H9 (cell line): ENCODE measurements around the gene ARL2BP. TPM values are rescaled to one million over a fixed set of nuclear protein-coding genes. Genes with fewer than 3 reads are reported as not detected.

Source experiments
- DNase-seq: peaks from one replicate; pipeline ENCODE4 v3.0.0-alpha.2; 2017
- H2AFZ ChIP-seq: one replicate; pipeline ENCODE4 v1.6.1; 2013; ENCODE audit warnings: mild to moderate bottlenecking, low read length, control low read depth, moderate library complexity
- H2AK5ac ChIP-seq: 2 replicates; pipeline ENCODE4 v1.6.1; 2013; ENCODE audit warnings: low read length, control low read depth, mixed read lengths; ENCODE audit not compliant: insufficient read length
- H2BK120ac ChIP-seq: one replicate; pipeline ENCODE4 v1.6.1; 2013; ENCODE audit warnings: low read depth, mild to moderate bottlenecking, low read length, control low read depth, inconsistent platforms; ENCODE audit not compliant: poor library complexity, severe bottlenecking
- H2BK12ac ChIP-seq: 2 replicates; pipeline ENCODE4 v1.6.1; 2013; ENCODE audit warnings: low read length, control low read depth, mixed read lengths, low read depth; ENCODE audit not compliant: insufficient read length
- H2BK15ac ChIP-seq: 2 replicates; pipeline ENCODE4 v1.6.1; 2013; ENCODE audit warnings: low read depth, low read length, control low read depth
- H2BK20ac ChIP-seq: one replicate; pipeline ENCODE4 v1.6.1; 2013; ENCODE audit warnings: low read depth, mild to moderate bottlenecking, low read length, control low read depth, inconsistent platforms; ENCODE audit not compliant: poor library complexity, severe bottlenecking
- H2BK5ac ChIP-seq: 2 replicates; pipeline ENCODE4 v1.6.1; 2013; ENCODE audit warnings: low read length, control low read depth, mixed read lengths; ENCODE audit not compliant: insufficient read length
- H3K14ac ChIP-seq: 2 replicates; pipeline ENCODE4 v1.6.1; 2013; ENCODE audit warnings: low read length, control low read depth; ENCODE audit not compliant: insufficient read depth
- H3K18ac ChIP-seq: 2 replicates; pipeline ENCODE4 v1.6.1; 2013; ENCODE audit warnings: low read depth, mild to moderate bottlenecking, mixed read lengths, low read length, control low read depth; ENCODE audit not compliant: insufficient read length
- H3K23ac ChIP-seq: 2 replicates; pipeline ENCODE4 v1.6.1; 2013; ENCODE audit warnings: low read length, control low read depth, mixed read lengths, low read depth; ENCODE audit not compliant: insufficient read length
- H3K23me2 ChIP-seq: 2 replicates; pipeline ENCODE4 v1.6.1; 2013; ENCODE audit warnings: low read depth, mild to moderate bottlenecking, mixed read lengths, low read length, control low read depth; ENCODE audit not compliant: insufficient read length, poor library complexity, severe bottlenecking
- H3K27ac ChIP-seq: 2 replicates; pipeline ENCODE4 v1.5.1; 2013; ENCODE audit warnings: low read length, control low read depth, mixed read lengths, low read depth; ENCODE audit not compliant: insufficient read length
- H3K27me3 ChIP-seq: 2 replicates; pipeline ENCODE4 v1.6.1; 2013; ENCODE audit warnings: low read length, control low read depth, inconsistent platforms; ENCODE audit not compliant: insufficient read depth
- H3K4ac ChIP-seq: 2 replicates; pipeline ENCODE4 v1.6.1; 2013; ENCODE audit warnings: low read depth, mild to moderate bottlenecking, control low read depth, inconsistent platforms, low read length, moderate library complexity
- H3K4me1 ChIP-seq: 2 replicates; pipeline ENCODE4 v1.6.1; 2013; ENCODE audit warnings: low read length, control low read depth, inconsistent platforms; ENCODE audit not compliant: insufficient read depth
- H3K4me2 ChIP-seq: 2 replicates; pipeline ENCODE4 v1.6.1; 2013; ENCODE audit warnings: low read length, control low read depth, mixed read lengths; ENCODE audit not compliant: insufficient read length, insufficient read depth
- H3K56ac ChIP-seq: 2 replicates; pipeline ENCODE4 v1.6.1; 2013; ENCODE audit warnings: low read depth, mild to moderate bottlenecking, mixed read lengths, low read length, control low read depth; ENCODE audit not compliant: insufficient read length
- H3K79me1 ChIP-seq: 2 replicates; pipeline ENCODE4 v1.6.1; 2013; ENCODE audit warnings: low read depth, mild to moderate bottlenecking, moderate library complexity, low read length, control low read depth, inconsistent platforms; ENCODE audit not compliant: insufficient read depth, poor library complexity, severe bottlenecking
- H3K79me2 ChIP-seq: 2 replicates; pipeline ENCODE4 v1.6.1; 2013; ENCODE audit warnings: low read length, control low read depth, inconsistent platforms; ENCODE audit not compliant: insufficient read depth
- H3K9ac ChIP-seq: 2 replicates; pipeline ENCODE4 v1.6.1; 2013; ENCODE audit warnings: low read length, control low read depth, mixed read lengths; ENCODE audit not compliant: insufficient read length; ENCODE audit errors: extremely low read depth
- H3K9me3 ChIP-seq: one replicate; pipeline ENCODE4 v1.6.1; 2013; ENCODE audit warnings: low read depth, low read length, inconsistent platforms; ENCODE audit not compliant: control insufficient read depth
- H3T11ph ChIP-seq: one replicate; pipeline ENCODE4 v1.6.1; 2013; ENCODE audit warnings: mild to moderate bottlenecking, low read length, control low read depth, inconsistent platforms
- H4K20me1 ChIP-seq: one replicate; pipeline ENCODE4 v1.6.1; 2013; ENCODE audit not compliant: control insufficient read depth, insufficient read length, insufficient read depth
- H4K5ac ChIP-seq: 2 replicates; pipeline ENCODE4 v1.6.1; 2013; ENCODE audit warnings: low read depth, mild to moderate bottlenecking, mixed read lengths, low read length, control low read depth; ENCODE audit not compliant: insufficient read length
- H4K8ac ChIP-seq: replicated peaks from 2 replicates; pipeline ENCODE4 v1.6.1; 2013; ENCODE audit warnings: low read length, control low read depth, mixed read lengths, low read depth; ENCODE audit not compliant: insufficient read length
- H4K91ac ChIP-seq: 2 replicates; pipeline ENCODE4 v1.6.1; 2013; ENCODE audit warnings: low read depth, mild to moderate bottlenecking, moderate library complexity, mixed read lengths, low read length, control low read depth; ENCODE audit not compliant: insufficient read length
- H3K27ac Mint-ChIP-seq, 3 experiments: 2 replicates in 2 of 3; 3 replicates in 1 of 3; pipeline ENCODE4 v1.8.0; 2020 to 2021; ENCODE audit warnings: mixed read lengths in 3 of 3, mild to moderate bottlenecking in 1 of 3, moderate library complexity in 1 of 3
- H3K27me3 Mint-ChIP-seq: 2 replicates; pipeline ENCODE4 v1.8.0; 2021; ENCODE audit warnings: low read depth, mild to moderate bottlenecking, moderate library complexity, mixed read lengths
- H3K36me3 Mint-ChIP-seq, 3 experiments: 2 replicates in 2 of 3; 3 replicates in 1 of 3; pipeline ENCODE4 v1.8.0; 2020 to 2021; ENCODE audit warnings: low read depth in 3 of 3, mixed read lengths in 3 of 3; ENCODE audit not compliant: insufficient read depth in 1 of 3
- H3K4me1 Mint-ChIP-seq, 2 experiments: 2 replicates each; pipeline ENCODE4 v1.8.0; 2020; ENCODE audit warnings: mixed read lengths in 2 of 2
- H3K4me3 Mint-ChIP-seq, 2 experiments: 2 replicates in 1 of 2; 3 replicates in 1 of 2; pipeline ENCODE4 v1.8.0; 2020 to 2021; ENCODE audit warnings: mild to moderate bottlenecking in 2 of 2, mixed read lengths in 2 of 2, moderate library complexity in 1 of 2
- H3K9me3 Mint-ChIP-seq, 2 experiments: 2 replicates in 1 of 2; 3 replicates in 1 of 2; pipeline ENCODE4 v1.8.0; 2020; ENCODE audit warnings: mild to moderate bottlenecking in 2 of 2, mixed read lengths in 2 of 2, moderate library complexity in 1 of 2
- WGBS: extraction: QIAGEN DNeasy Blood & Tissue Kit; methylation state at CpG from one replicate; pipeline ENCODE4 v1.1.7; 2013; ENCODE audit warnings: missing lambda C conversion rate, low lambda C conversion rate, mixed read lengths; ENCODE audit not compliant: insufficient read length; ENCODE audit errors: extremely low coverage; 5-methylcytosine and 5-hydroxymethylcytosine counted together
- total RNA-seq: library from RNA; stranded (reverse); gene quantifications from 2 replicates; pipeline ENCODE4 v1.2.1, GENCODE V29; 2021
- TF ChIP-seq, protein P1 (sequence below): fragments of 200-600 bp; sonication (generic); conservative IDR thresholded peaks from 3 replicates; pipeline ENCODE4 v1.8.0; 2021; ENCODE audit warnings: antibody characterized with exemption, mild to moderate bottlenecking

Gene ARL2BP
- total RNA-seq, 1 experiment from 2014 or later, result 18.0 TPM

- Histone ChIP-seq H3K23ac (no peak overlapping the region), H2BK120ac (no peak overlapping the region), H2BK5ac (no peak overlapping the region), H3K9me3 (peaks cover 6% of the 10 kb centered on the region), H3K56ac (no peak overlapping the region), H3K9ac (no peak overlapping the region), H4K5ac (no peak overlapping the region), H3K4me2 (no peak overlapping the region), H3K27ac (no peak overlapping the region), H3K4me1 (no peaks in the 10 kb centered on the region), H3K14ac (no peak overlapping the region), H3K23me2 (no peaks in the 10 kb centered on the region), H2BK12ac (no peak overlapping the region), H4K8ac (no peak overlapping the region), H4K91ac (no peak overlapping the region), H2BK20ac (no peak overlapping the region), H4K20me1 (no peaks in the 10 kb centered on the region), H2AK5ac (no peak overlapping the region), H2BK15ac (no peak overlapping the region), H3T11ph (no peak overlapping the region), H3K79me2 (no peaks in the 10 kb centered on the region), H2AFZ (no peak overlapping the region), H3K4ac (no peak overlapping the region), H3K27me3 (no peaks in the 10 kb centered on the region), H3K79me1 (no peaks in the 10 kb centered on the region), H3K18ac (no peak overlapping the region)
- TF ChIP-seq, protein P1, sequence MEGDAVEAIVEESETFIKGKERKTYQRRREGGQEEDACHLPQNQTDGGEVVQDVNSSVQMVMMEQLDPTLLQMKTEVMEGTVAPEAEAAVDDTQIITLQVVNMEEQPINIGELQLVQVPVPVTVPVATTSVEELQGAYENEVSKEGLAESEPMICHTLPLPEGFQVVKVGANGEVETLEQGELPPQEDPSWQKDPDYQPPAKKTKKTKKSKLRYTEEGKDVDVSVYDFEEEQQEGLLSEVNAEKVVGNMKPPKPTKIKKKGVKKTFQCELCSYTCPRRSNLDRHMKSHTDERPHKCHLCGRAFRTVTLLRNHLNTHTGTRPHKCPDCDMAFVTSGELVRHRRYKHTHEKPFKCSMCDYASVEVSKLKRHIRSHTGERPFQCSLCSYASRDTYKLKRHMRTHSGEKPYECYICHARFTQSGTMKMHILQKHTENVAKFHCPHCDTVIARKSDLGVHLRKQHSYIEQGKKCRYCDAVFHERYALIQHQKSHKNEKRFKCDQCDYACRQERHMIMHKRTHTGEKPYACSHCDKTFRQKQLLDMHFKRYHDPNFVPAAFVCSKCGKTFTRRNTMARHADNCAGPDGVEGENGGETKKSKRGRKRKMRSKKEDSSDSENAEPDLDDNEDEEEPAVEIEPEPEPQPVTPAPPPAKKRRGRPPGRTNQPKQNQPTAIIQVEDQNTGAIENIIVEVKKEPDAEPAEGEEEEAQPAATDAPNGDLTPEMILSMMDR, result no peak
- H3K9me3 Mint-ChIP-seq, result peaks cover 0 to 4% of the 10 kb centered on the region in 2 experiments; a peak in 2 of 5 replicates
- H3K4me3 Mint-ChIP-seq, result no peak overlapping the region
- no peak overlapping the region for H3K27ac Mint-ChIP-seq
- WGBS, result no CpG with 5 or more reads among the region's 2 CpGs
- H3K4me1 Mint-ChIP-seq, result no peaks in the 10 kb centered on the region
- no peak for DNase-seq
- no peaks in the 10 kb centered on the region for H3K27me3 Mint-ChIP-seq
- peaks cover 10 to 22% (median 13%) of the 10 kb centered on the region in 3 experiments for H3K36me3 Mint-ChIP-seq
Observed at GRCh38 chr16:57251352-57251751, 6.3 kb downstream of the ARL2BP start.
